Astrocyte (in vitro differentiated cells and primary cell): ENCODE data around the gene SLC43A1.

ENCODE experiments used
- CTCF ChIP-seq: IDR thresholded peaks from 2 replicates; pipeline ENCODE4 v1.5.1; 2011; ENCODE audit warnings: low read depth, mild to moderate bottlenecking, inconsistent platforms, low read length, moderate library complexity; ENCODE audit not compliant: insufficient read depth
- EZH2 ChIP-seq: IDR thresholded peaks from 2 replicates; pipeline ENCODE4 v1.6.1; 2012; ENCODE audit warnings: mild to moderate bottlenecking, low read length, inconsistent platforms; ENCODE audit not compliant: insufficient read depth

DNA sequence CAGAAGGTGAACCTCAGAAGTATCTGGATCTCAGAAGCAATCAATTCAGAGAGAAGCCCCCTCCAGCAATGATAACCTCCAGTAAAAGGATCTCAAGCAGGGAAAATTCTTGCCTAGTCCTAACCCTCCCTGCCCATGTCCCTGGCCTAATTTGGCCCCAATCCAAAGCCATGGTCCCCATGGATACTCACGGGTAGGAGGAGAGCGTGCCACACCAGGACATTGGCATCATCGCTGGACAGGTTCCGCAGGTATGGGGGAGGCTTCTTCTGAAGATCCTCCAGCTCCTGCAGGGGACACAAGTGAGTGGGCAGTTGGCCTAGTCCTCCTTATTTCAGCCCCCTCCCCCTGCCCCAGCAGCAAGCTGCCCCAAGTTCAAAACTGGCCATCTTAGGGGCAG lies 44.6 kb upstream of the SLC43A1 start:
- TF ChIP-seq CTCF (no peak), EZH2 (no peak)
